HepG2 (cell line): ENCODE data around the gene EXTL1.

ENCODE experiments used
- BRCA1 ChIP-seq: sonication (generic); formaldehyde crosslinking; IDR thresholded peaks from 2 replicates; pipeline ENCODE4 v1.4.0; 2020; ENCODE audit warnings: missing genetic modification reagents
- CTCF ChIP-seq: sonication (generic); formaldehyde crosslinking; IDR thresholded peaks from 2 replicates; pipeline ENCODE4 v1.5.0; 2020; ENCODE audit warnings: mild to moderate bottlenecking, missing genetic modification reagents, moderate library complexity
- EZH2 ChIP-seq: conservative IDR thresholded peaks from 2 replicates; pipeline ENCODE4 v1.6.1; 2012; ENCODE audit warnings: mild to moderate bottlenecking, low read depth, low read length, moderate library complexity
- HDAC2 ChIP-seq: sonication (generic); formaldehyde crosslinking; IDR thresholded peaks from 2 replicates; pipeline ENCODE4 v1.4.0; 2020; ENCODE audit warnings: missing genetic modification reagents
- KDM4B ChIP-seq: sonication (generic); formaldehyde crosslinking; IDR thresholded peaks from 2 replicates; pipeline ENCODE4 v1.4.0; 2020; ENCODE audit warnings: missing genetic modification reagents
- SMARCC2 ChIP-seq: fragments of 450-650 bp; IDR thresholded peaks from 2 replicates; pipeline ENCODE4 v1.6.1; 2017; ENCODE audit warnings: antibody characterized with exemption, mild to moderate bottlenecking
- SP1 ChIP-seq, 2 experiments: fragments of 450-650 bp in 1 of 2; sonication (generic) in 1 of 2; formaldehyde crosslinking in 1 of 2; IDR thresholded peaks; 2 replicates each; pipeline versions ENCODE4 v1.4.0 to v1.6.1; 2016 to 2020; ENCODE audit warnings: missing genetic modification reagents in 1 of 2
- USF2 ChIP-seq, 2 experiments: sonication (generic) in 1 of 2; formaldehyde crosslinking in 1 of 2; IDR thresholded peaks; 2 replicates each; pipeline versions ENCODE4 v1.5.1 to v1.6.1; 2011 to 2020; ENCODE audit warnings: borderline replicate concordance in 1 of 2, low read depth in 1 of 2, low read length in 1 of 2, mild to moderate bottlenecking in 1 of 2, missing genetic modification reagents in 1 of 2, moderate library complexity in 1 of 2
- ZNF274 ChIP-seq: sonication (generic); formaldehyde crosslinking; IDR thresholded peaks from 2 replicates; pipeline ENCODE4 v1.5.1; 2020; ENCODE audit warnings: mild to moderate bottlenecking, missing genetic modification reagents

GRCh38 chr1:26023009-26023408 is 1.4 kb downstream of the EXTL1 start:
- TF ChIP-seq SP1 (IDR thresholded peaks at IDR 0.05) (no peak), SP1 (CRISPR knock-in tag; IDR thresholded peaks at IDR 0.05) (no peak), CTCF (CRISPR knock-in tag) (no peak), ZNF274 (CRISPR knock-in tag) (no peak), BRCA1 (CRISPR knock-in tag) (no peak), HDAC2 (CRISPR knock-in tag) (no peak), SMARCC2 (no peak), EZH2 (no peak), USF2 (IDR thresholded peaks at IDR 0.05; ENCODE audit: low read depth, low read length) (no peak), USF2 (CRISPR knock-in tag; IDR thresholded peaks at IDR 0.05; ENCODE audit: borderline replicate concordance) (no peak), KDM4B (no peak)
